RWPE1 (cell line): ENCODE data around the gene RAB5IF.

Source experiments
- CTCF ChIA-PET: fragments of 350-600 bp; sonication (Branson Sonifier 250); formaldehyde crosslinking; extraction: SDS; loops from one replicate; lab custom pipeline; 2021; lab: Yijun Ruan, JAX
- POLR2A ChIA-PET: fragments of 400-600 bp; formaldehyde crosslinking; extraction: SDS; loops from one replicate; lab custom pipeline; 2020; ENCODE audit warnings: antibody characterized with exemption; ENCODE audit not compliant: low non-redundant PET; lab: Yijun Ruan, JAX
- DNase-seq: peaks from one replicate; pipeline ENCODE4 v3.0.0; 2012; ENCODE audit warnings: low spot score
- H3K27ac ChIP-seq: fragments of 450-650 bp; 2 replicates; pipeline ENCODE4 v1.5.1; 2017
- TF ChIP-seq, protein P1 (sequence below): fragments of 450-650 bp; conservative IDR thresholded peaks from 2 replicates; pipeline ENCODE4 v1.5.1; 2017; ENCODE audit warnings: low read depth, mild to moderate bottlenecking

The RAB5IF gene

DNA sequence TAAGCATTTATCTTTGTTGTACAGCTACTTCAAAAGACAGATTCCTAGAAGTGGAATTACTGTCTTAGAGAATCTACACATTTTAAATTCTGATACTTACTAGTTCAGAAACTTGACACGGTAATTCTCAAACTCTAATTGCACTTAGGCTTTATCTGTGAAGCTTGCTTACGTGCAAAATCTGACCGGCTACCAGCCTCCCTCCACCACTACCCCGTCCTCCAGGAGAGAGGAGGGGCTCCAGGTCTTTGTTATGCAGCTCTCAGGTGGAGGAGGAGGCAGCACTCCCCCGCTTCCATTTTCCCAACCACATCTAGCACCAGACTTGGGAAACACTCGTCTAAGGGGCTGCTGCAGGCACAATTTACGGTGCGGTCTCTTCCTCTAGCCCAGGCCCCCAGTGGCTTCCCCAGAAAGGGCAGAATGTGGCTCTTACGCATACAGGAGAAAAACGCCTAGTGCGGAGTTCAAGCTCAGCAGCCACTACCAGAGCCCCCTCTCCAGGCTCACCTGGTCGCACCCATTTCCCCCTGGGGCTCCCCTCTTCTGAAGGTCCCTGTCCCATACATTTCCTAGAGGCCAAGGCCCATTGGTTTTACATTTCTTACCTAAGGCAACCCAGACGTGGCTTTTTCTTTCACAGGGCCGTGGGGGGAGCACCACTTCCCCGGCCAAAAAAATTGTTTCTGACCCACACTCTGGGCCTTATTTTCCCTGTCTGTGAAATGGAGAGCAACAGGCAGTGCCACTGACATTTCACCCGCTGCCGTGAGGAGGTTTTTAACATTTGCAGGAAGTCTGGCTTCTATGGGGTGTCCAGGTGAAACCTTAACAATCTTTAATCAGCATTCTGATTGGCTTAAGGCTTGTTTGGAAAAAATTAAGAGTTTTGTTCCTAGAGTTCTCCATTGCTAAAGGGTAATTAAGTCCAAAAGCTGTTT, 33.7 kb upstream of the RAB5IF start:
- TF ChIP-seq, protein P1, sequence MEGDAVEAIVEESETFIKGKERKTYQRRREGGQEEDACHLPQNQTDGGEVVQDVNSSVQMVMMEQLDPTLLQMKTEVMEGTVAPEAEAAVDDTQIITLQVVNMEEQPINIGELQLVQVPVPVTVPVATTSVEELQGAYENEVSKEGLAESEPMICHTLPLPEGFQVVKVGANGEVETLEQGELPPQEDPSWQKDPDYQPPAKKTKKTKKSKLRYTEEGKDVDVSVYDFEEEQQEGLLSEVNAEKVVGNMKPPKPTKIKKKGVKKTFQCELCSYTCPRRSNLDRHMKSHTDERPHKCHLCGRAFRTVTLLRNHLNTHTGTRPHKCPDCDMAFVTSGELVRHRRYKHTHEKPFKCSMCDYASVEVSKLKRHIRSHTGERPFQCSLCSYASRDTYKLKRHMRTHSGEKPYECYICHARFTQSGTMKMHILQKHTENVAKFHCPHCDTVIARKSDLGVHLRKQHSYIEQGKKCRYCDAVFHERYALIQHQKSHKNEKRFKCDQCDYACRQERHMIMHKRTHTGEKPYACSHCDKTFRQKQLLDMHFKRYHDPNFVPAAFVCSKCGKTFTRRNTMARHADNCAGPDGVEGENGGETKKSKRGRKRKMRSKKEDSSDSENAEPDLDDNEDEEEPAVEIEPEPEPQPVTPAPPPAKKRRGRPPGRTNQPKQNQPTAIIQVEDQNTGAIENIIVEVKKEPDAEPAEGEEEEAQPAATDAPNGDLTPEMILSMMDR, result no peak
- no peak for DNase-seq
- CTCF ChIA-PET, result interaction anchor here (0.6 to 1.1 kb wide), 8 partner anchors 14 to 41 kb away, joined by 3 to 6 read pairs (median 4); partner anchors contain the start of gene RAB5IF
- peak overlapping the region; percentile 81 for H3K27ac ChIP-seq
- POLR2A ChIA-PET, result interaction anchor here (1.0 kb wide), 1 partner anchor 34 kb away, joined by 4 read pairs; the partner anchor contains the start of gene RAB5IF

DNA sequence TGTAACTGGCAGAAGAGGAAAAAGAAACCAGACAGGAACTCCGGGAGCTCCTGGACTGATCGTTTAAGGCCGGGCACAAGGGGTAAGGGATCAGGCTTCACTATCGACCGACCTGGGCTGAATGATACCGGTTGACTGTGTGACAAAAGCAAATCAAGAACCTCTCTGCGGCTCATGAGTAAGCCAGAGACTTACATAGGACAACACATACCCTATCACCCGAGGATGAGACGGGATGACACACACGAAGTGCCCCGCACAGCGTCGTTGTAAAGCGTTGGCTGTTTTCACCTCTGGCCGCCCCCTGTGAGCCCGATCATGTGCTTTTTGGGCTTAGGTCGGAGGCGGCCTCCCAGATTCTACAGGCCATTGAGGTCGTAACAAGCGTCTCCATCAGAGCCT, 32.9 kb upstream of the RAB5IF start:
- CTCF ChIA-PET, result interaction anchor here (0.9 to 1.0 kb wide), 3 partner anchors 11 to 291 kb away, joined by 4 to 5 read pairs (median 4); a partner anchor contains a TSS
- peak overlapping the region; percentile 81 for H3K27ac ChIP-seq
- no peak for DNase-seq
- POLR2A ChIA-PET, result no interaction called here
- TF ChIP-seq, protein P1, result no peak

DNA sequence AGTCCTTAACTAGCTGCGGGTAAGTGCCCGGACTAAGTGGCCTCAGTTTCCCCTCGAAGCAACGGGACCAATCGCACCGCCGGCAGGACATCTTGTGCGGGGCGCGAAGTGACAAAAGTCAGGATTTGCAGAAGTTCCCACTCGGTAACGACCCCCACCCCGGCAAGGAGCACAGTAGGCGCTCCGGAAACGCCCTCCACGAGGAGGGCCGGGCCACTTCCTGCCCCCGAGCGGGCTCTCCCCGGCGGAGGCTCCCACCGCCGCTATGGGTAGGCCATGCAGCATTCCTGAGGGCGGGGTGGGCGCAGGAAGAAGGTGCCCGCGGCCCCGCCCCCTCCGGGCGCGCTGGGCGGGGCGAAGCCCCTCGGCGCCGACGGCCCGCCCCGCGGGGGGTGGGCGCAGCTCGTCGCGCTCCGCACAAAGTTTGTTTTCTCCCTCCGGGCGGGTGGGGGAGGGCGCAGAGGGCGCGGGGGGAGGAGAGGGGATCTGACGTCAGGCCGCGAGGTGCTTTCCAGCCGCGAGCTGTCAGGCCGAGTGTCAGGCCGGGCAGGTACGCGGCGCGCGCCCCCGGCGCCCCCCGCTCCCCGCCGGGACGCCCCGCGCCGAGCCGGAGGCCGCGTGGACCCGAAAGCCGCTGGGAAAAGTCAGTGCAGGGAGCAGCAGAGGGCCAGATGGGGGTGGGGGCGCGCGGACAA, 32.3 kb upstream of the RAB5IF start, which contains the start of gene TGIF2:
Gene TGIF2, plus strand, starts transcription at position 495 of the 695 bp plus-strand sequence. CDS start 5,178 bp downstream, outside the sequence.
- peak; percentile 95 for DNase-seq
- CTCF ChIA-PET, result interaction anchor here (0.5 to 1.0 kb wide), 7 partner anchors 11 to 654 kb away, joined by 3 to 5 read pairs (median 4); partner anchors contain the start of gene RAB5IF
- POLR2A ChIA-PET, result no interaction called here
- TF ChIP-seq, protein P1, result no peak
- peak within 1 kb of the TSS; percentile 81 for H3K27ac ChIP-seq

DNA sequence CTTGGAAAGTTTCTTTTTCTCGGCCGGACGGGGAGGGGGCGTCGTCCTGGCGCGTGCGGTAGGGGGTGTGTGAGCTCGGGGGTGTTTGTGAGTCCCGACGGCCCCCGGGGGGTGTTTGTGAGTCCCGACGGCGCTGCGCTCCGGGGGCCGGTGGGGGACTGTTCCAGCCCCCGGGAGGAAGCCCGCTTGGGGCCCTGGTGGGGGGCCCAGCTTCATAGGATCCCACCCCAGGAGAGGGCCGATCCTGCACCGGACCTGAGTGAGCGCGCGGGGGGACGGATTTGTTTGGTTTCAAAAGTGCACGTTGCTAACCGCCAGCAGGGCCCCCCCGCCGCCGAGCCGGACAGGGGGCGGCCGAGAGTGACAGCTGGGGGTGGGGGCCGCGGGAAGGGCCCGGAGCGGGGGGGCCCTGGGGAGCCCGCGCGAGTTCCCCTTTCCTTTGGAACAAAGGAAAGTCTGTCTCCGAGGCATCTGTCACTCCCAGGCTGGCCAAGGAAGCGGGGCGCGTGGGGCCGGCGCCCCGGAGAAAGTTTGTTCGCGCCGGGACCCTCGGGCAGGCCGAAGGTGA, 31.7 kb upstream of the RAB5IF start:
- peak; percentile 49 for DNase-seq
- H3K27ac ChIP-seq, result peak overlapping the region; percentile 81
- ChIA-PET CTCF (interaction anchor here (0.5 to 1.1 kb wide), 7 partner anchors 25 to 653 kb away, joined by 3 to 5 read pairs (median 4); partner anchors contain the start of gene RAB5IF), POLR2A (no interaction called here)
- TF ChIP-seq, protein P1, result no peak

DNA sequence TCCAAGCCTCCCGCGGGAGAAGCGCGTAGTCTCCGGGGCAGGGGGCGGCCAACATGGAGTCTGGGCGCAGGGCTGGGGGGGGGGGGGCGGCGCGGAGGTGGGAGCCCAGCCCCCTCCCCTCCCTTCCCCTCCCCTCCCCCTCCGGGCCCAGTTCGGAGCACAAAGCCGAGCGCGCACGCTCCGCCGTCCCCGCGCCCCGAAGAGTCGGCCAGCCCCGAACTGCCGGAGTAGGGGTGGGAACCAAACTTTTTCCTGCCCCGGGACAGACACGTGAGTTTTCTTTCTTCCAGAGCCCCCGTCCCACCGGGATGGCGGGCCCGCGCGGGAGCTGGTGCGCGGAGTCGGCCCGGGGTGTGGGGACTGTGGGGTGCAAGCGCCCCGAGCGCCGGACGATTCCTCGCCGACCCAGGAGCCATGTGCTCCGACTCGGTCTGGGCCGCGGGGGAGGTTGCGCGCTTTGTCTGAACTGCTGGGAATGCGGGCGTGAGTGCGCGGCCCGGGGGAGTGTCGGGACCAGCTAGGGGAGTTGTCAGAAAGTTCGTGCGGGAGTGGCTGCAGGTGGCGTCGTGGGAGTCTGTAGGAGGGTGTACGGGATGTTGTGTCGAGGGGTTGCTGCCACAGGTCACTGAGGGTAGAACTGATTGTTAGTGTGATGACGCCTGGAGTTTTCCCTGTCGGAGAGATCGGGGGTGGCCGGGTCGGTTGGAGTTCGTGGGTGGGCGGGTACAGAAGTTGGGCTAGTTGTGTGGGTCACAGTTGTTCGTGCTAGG, 31.0 kb upstream of the RAB5IF start:
- CTCF ChIA-PET, result interaction anchor here (0.6 to 1.1 kb wide), 6 partner anchors 24 to 312 kb away, joined by 3 to 8 read pairs (median 4); partner anchors contain the start of gene RAB5IF
- TF ChIP-seq, protein P1, result no peak
- peak; percentile 79 for DNase-seq
- peak overlapping the region; percentile 81 for H3K27ac ChIP-seq
- POLR2A ChIA-PET, result interaction anchor here (0.6 kb wide), 1 partner anchor 179 kb away, joined by 4 read pairs; no protein-coding TSS in a partner anchor
